ENCODE data around the gene ARRB1. TPM values are rescaled to one million over a fixed set of nuclear protein-coding genes. Genes with fewer than 3 reads are reported as not detected.

ARRB1 gene
- total and polyA plus RNA-seq, 4 donors: 3.3 to 21.2 (median 12.5) TPM

GRCh38 chr11:75242722-75243600, 108.5 kb downstream of the ARRB1 start:
- WGBS: 81% methylated on average over 16 of the region's 16 CpGs
- Histone ChIP-seq H3K36me3 (ENCODE audit: control insufficient read depth in 4 of 4, insufficient read depth in 3 of 4, low read depth in 1 of 4, low read length in 3 of 4) (no peaks in the 10 kb centered on the region), H3K27ac (ENCODE audit: low read depth in 1 of 2, low read length in 2 of 2) (no peak overlapping the region), H3K27me3 (ENCODE audit: control insufficient read depth in 4 of 4, insufficient read depth in 4 of 4, low read length in 3 of 4) (peaks cover 0 to 11% (median 5%) of the 10 kb centered on the region in 4 donors), H3K4me1 (ENCODE audit: control insufficient read depth in 4 of 4, insufficient read depth in 4 of 4, low read length in 3 of 4) (peaks cover 4 to 23% (median 16%) of the 10 kb centered on the region in 4 donors), H3K9ac (ENCODE audit: low read depth in 1 of 2, low read length in 2 of 2) (no peak overlapping the region), H3K9me3 (ENCODE audit: control insufficient read depth in 4 of 4, low read length in 3 of 4) (peaks cover 0 to 5% (median 0%) of the 10 kb centered on the region in 4 donors), H3K4me3 (ENCODE audit: low read depth in 1 of 3, low read length in 3 of 3) (no peak overlapping the region)
- no peak for TF ChIP-seq JUND (IDR thresholded peaks at IDR 0.05)
- no peak for TF ChIP-seq RXRA (IDR thresholded peaks at IDR 0.05)
- TF ChIP-seq SP1 (IDR thresholded peaks at IDR 0.05): no peak
- no peak for TF ChIP-seq EGR1 (IDR thresholded peaks at IDR 0.05; ENCODE audit: low read depth in 2 of 2)
- TF ChIP-seq GABPA (IDR thresholded peaks at IDR 0.05 in 1 of 2, conservative IDR thresholded peaks at IDR 0.05 in 1 of 2): no peak
- TF ChIP-seq FOXA2 (IDR thresholded peaks at IDR 0.05): no peak
- TF ChIP-seq REST (IDR thresholded peaks at IDR 0.05): no peak
- TF ChIP-seq CTCF (IDR thresholded peaks at IDR 0.05; ENCODE audit: low read depth, low read length, missing input control): no peak
- TF ChIP-seq HNF4A (conservative IDR thresholded peaks at IDR 0.05): no peak
- no peak for TF ChIP-seq MAX (IDR thresholded peaks at IDR 0.05)
- TF ChIP-seq FOXA1 (IDR thresholded peaks at IDR 0.05): no peak
- TF ChIP-seq TAF1 (conservative IDR thresholded peaks at IDR 0.05): no peak
- DNase-seq (ENCODE audit: low spot score): no peak

- 8% methylated on average over 72 of the region's 72 CpGs for WGBS
- no peak for DNase-seq (ENCODE audit: low spot score)
- Histone ChIP-seq H3K9me3 (ENCODE audit: control insufficient read depth in 4 of 4, low read length in 3 of 4) (peaks cover 0 to 5% (median 0%) of the 10 kb centered on the region in 4 donors), H3K27me3 (ENCODE audit: control insufficient read depth in 4 of 4, insufficient read depth in 4 of 4, low read length in 3 of 4) (peaks cover 0 to 11% (median 5%) of the 10 kb centered on the region in 4 donors), H3K36me3 (ENCODE audit: control insufficient read depth in 4 of 4, insufficient read depth in 3 of 4, low read depth in 1 of 4, low read length in 3 of 4) (no peaks in the 10 kb centered on the region), H3K4me3 (ENCODE audit: low read depth in 1 of 3, low read length in 3 of 3) (peak overlapping the region in 1 of 3 donors; percentile 55), H3K4me1 (ENCODE audit: control insufficient read depth in 4 of 4, insufficient read depth in 4 of 4, low read length in 3 of 4) (peaks cover 4 to 23% (median 16%) of the 10 kb centered on the region in 4 donors), H3K9ac (ENCODE audit: low read depth in 1 of 2, low read length in 2 of 2) (no peak overlapping the region), H3K27ac (ENCODE audit: low read depth in 1 of 2, low read length in 2 of 2) (no peak overlapping the region)
- no peak for TF ChIP-seq HNF4A (conservative IDR thresholded peaks at IDR 0.05)
- no peak for TF ChIP-seq HNF4G (IDR thresholded peaks at IDR 0.05)
- TF ChIP-seq FOXA1 (IDR thresholded peaks at IDR 0.05): no peak
- no peak for TF ChIP-seq RXRA (IDR thresholded peaks at IDR 0.05)
- TF ChIP-seq FOXA2 (IDR thresholded peaks at IDR 0.05): no peak
Measured at GRCh38 chr11:75241906-75242644, 109.4 kb downstream of the ARRB1 start.
